ENCODE data around the gene LHFPL2.

LHFPL2 gene

DNA sequence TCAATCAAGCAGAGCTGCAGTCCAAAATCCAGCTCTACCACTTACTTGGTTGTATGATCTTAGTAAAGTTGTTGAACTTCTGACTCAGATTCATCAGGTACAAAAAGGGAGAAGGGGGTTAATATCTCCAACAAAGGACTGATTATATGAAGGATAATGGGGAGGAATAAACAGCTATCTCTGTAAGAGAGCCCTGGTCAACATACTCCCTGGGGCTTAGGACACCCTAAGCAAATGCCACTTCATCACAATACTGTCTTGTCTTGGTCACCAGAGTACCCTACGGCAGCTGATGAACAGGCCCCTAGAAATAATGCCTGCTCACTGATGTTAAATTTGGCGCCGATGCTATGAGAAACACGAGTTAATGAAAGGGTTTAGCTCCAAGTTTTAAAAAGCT is 34.8 kb downstream of the LHFPL2 start:
- TF ChIP-seq, protein P1, sequence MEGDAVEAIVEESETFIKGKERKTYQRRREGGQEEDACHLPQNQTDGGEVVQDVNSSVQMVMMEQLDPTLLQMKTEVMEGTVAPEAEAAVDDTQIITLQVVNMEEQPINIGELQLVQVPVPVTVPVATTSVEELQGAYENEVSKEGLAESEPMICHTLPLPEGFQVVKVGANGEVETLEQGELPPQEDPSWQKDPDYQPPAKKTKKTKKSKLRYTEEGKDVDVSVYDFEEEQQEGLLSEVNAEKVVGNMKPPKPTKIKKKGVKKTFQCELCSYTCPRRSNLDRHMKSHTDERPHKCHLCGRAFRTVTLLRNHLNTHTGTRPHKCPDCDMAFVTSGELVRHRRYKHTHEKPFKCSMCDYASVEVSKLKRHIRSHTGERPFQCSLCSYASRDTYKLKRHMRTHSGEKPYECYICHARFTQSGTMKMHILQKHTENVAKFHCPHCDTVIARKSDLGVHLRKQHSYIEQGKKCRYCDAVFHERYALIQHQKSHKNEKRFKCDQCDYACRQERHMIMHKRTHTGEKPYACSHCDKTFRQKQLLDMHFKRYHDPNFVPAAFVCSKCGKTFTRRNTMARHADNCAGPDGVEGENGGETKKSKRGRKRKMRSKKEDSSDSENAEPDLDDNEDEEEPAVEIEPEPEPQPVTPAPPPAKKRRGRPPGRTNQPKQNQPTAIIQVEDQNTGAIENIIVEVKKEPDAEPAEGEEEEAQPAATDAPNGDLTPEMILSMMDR (IDR thresholded peaks at IDR 0.05; ENCODE audit: low read depth, low read length, missing control alignments) = no peak
- DNase-seq (ENCODE audit: low read depth) = no peak
- no peak overlapping the region for H3K4me3 ChIP-seq (ENCODE audit: low read depth, low read length)

DNA sequence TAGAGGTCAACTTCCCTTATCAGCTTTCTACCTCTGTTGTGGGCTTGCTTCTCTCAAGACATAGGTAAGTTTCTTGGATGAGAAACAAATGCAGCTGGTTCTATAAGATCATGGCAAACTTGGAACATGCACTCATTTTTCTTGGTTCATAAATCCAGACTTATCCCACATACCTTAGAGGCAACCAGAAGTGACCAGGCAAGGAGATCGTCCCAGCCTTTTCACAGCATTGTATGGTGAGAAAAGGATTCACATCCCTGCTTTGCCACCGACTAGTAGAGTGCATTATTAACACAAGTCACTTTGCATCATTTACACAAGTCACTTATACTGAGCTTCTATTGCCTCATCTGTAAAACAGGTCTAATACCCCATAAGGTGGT is 35.4 kb downstream of the LHFPL2 start:
- no peak for DNase-seq (ENCODE audit: low read depth)
- no peak overlapping the region for H3K4me3 ChIP-seq (ENCODE audit: low read depth, low read length)
- TF ChIP-seq, protein P1 (IDR thresholded peaks at IDR 0.05; ENCODE audit: low read depth, low read length, missing control alignments) = no peak

DNA sequence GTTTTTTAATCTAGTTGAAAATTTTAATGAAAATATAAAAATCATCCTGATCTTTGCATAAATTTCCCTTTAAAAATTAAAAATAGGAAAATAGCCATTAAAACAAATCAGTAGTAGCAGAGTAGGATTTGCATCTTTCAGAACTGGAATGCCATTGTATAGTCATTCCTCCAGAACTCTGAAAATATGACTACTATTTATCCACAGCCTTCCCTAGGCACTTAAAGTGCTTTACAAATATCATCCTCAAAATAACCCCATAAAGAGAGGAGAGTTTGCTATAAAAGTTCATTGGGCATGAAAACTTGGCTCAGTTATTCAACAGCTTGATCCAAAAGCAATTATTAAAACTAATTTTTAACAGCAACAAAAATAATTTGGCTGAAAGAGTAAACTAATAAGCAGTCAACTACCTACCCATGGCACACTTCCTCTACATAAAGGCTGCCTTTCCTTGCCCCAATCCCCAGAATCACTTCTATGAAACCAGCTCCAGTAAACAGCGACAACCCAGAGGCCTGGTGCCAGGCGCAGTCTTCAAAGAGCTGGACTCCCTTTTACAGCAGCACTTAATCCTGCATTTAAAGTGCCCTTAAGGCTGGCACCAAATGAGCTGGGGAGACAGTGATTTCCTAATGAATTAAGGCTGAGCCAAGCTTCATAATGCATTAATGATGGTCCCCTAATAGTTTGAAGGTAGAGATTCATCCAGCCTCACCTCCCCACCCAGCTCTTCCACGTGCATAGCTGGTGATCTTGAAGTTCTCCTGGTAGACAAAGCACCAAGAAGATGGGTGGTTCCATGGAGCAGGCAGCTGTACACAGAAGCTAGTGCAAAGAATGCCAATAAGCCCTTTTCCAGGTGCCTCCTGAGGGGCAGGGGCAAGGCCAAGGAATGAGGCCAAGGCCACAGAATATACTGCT is 36.1 kb downstream of the LHFPL2 start:
- TF ChIP-seq, protein P1 (IDR thresholded peaks at IDR 0.05; ENCODE audit: low read depth, low read length, missing control alignments) = no peak
- H3K4me3 ChIP-seq (ENCODE audit: low read depth, low read length) = no peak overlapping the region
- DNase-seq (ENCODE audit: low read depth) = no peak

DNA sequence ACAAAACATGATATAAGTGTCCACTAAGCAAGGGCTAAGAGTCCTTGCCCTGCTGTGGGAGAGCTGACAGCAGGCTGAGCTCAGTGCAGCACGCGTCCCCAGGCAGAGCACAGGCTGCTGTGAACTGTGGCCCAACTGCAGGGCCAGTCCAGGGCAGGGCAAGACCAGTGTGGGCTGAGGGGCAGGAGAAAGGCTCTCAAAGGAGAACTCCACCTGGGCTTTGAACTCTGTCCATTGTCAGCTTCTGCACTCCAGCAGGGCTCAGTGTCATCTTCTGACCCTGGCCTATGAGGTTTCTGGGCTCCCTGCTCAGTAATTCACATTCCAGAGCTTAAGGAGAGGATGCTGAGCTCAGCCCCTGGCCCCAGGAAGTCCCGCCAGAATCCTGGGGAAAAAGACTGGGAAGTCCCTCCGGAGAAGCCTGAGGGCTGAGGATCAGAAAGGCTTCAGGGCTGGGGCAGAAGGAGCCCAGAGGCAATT is 37.4 kb downstream of the LHFPL2 start:
- H3K4me3 ChIP-seq (ENCODE audit: low read depth, low read length) = no peak overlapping the region
- TF ChIP-seq, protein P1 (IDR thresholded peaks at IDR 0.05; ENCODE audit: low read depth, low read length, missing control alignments) = no peak
- no peak for DNase-seq (ENCODE audit: low read depth)

DNA sequence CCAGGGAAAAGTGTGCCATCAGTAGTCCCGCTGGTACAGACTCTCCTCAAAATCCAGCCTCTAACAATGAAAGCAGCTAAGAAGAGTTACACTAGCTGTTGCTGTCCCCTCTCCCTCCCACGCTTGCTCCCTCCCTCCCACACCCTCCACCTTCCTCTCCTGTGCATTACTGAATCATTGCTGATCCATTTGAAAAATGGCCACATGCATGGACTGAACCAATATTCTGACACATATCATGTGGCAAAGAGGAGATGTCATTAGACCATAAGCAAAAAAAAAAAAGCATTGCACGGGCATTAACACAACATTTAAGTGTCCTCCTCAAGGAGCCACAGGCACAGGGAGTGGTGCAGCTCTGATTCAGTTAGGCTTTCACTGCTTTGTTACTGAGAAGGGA is 37.9 kb downstream of the LHFPL2 start:
- no peak for DNase-seq (ENCODE audit: low read depth)
- H3K4me3 ChIP-seq (ENCODE audit: low read depth, low read length) = no peak overlapping the region
- TF ChIP-seq, protein P1 (IDR thresholded peaks at IDR 0.05; ENCODE audit: low read depth, low read length, missing control alignments) = no peak

DNA sequence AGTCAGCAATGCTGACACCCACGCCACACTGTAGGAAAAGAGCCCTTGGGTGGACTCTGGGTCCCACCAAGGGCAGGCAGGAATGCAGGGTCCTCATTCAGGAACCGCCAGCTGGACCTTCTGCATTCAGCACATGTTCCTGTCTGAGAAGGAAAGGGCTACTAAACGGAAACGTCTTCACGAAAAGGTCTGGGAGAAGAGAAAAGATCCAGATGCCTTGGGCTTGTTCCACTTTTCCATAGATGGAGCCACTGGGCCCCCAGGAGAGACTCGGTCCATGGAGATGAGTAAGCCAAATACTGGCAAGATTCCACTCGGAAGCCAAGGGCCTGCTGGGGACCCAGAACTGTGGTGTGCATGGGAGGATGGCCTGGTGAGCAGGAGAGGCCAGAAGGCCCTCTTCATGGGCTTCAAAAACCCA is 38.4 kb downstream of the LHFPL2 start:
- TF ChIP-seq, protein P1 (IDR thresholded peaks at IDR 0.05; ENCODE audit: low read depth, low read length, missing control alignments) = no peak
- no peak for DNase-seq (ENCODE audit: low read depth)
- H3K4me3 ChIP-seq (ENCODE audit: low read depth, low read length) = no peak overlapping the region

Data from GM12864 (cell line).